K562 (cell line): ENCODE measurements around the gene PPP1R9B. TPM values are rescaled to one million over a fixed set of nuclear protein-coding genes. Genes with fewer than 3 reads are reported as not detected.
A peak's percentile ranks its signal among the peaks of the same experiment; 100 is the strongest.

Experiments
- ATAC-seq: fragments of 200-7000 bp; cut with Tn5 transposase; 3 replicates; pipeline ENCODE4 v1.9.1; 2020; ENCODE audit warnings: moderate library complexity
- BruUV-seq: library from RNA; stranded (reverse); fragments of 400-500 nt; replicated peaks from 2 replicates; lab custom pipeline; 2021; lab: Mats Ljungman, UMichigan
- CTCF ChIA-PET: fragments of 300-600 bp; formaldehyde crosslinking; extraction: SDS; loops from one replicate; lab custom pipeline; 2021; ENCODE audit warnings: low intra/inter-chr PET ratio; lab: Yijun Ruan, JAX
- POLR2A ChIA-PET: fragments of 300-600, 350-650 bp; sonication (Branson Sonifier 250); formaldehyde crosslinking; extraction: SDS; loops from one replicate; lab custom pipeline; 2021; ENCODE audit warnings: antibody characterized with exemption, inconsistent platforms; lab: Yijun Ruan, JAX
- DNase-seq, 4 experiments: peaks; one replicate each; pipeline versions ENCODE4 v3.0.0 to v3.0.0-alpha.2; 2011 to 2018; ENCODE audit warnings: low spot score in 3 of 4, mixed read lengths in 3 of 4; ENCODE audit errors: extremely low read depth in 1 of 4
- FAIRE-seq: peaks from 2 replicates; lab custom pipeline; 2011; peaks lifted over from hg19 to GRCh38; lab: Jason Lieb, UNC
- H2AFZ ChIP-seq: 2 replicates; pipeline ENCODE4 v1.6.0; 2011; ENCODE audit warnings: low read depth, low read length, control low read depth, inconsistent platforms
- H3K27ac ChIP-seq: fragments of 200-600 bp; 3 replicates; pipeline ENCODE4 v1.8.0; 2011; ENCODE audit warnings: low read depth, mild to moderate bottlenecking, control low read depth, inconsistent platforms, low read length, moderate library complexity, mixed read lengths; ENCODE audit errors: extremely low read depth
- H3K27me3 ChIP-seq, 2 experiments: fragments of 300-600 bp in 1 of 2; 2 replicates in 1 of 2; 3 replicates in 1 of 2; pipeline versions ENCODE4 v1.6.0 to v1.8.0; 2011; ENCODE audit warnings: inconsistent platforms in 2 of 2, low read length in 2 of 2, mild to moderate bottlenecking in 1 of 2, mixed read lengths in 1 of 2, moderate library complexity in 1 of 2; ENCODE audit not compliant: control insufficient read depth in 2 of 2, insufficient read depth in 2 of 2
- H3K36me3 ChIP-seq: fragments of 300-600 bp; 3 replicates; pipeline ENCODE4 v1.8.0; 2011; ENCODE audit warnings: mild to moderate bottlenecking, low read length, inconsistent platforms; ENCODE audit not compliant: control insufficient read depth, insufficient read depth
- H3K4me1 ChIP-seq, 2 experiments: fragments of 200-600 bp in 1 of 2; replicated peaks in 1 of 2; 2 replicates in 1 of 2; 3 replicates in 1 of 2; pipeline versions ENCODE4 v1.5.1 to v1.8.0; 2011; ENCODE audit warnings: inconsistent platforms in 2 of 2, low read length in 2 of 2, mild to moderate bottlenecking in 1 of 2, mixed read lengths in 1 of 2, moderate library complexity in 1 of 2; ENCODE audit not compliant: control insufficient read depth in 2 of 2, insufficient read depth in 2 of 2
- H3K4me2 ChIP-seq: 2 replicates; pipeline ENCODE4 v1.6.1; 2011; ENCODE audit warnings: low read length, control low read depth, inconsistent platforms, mixed read lengths; ENCODE audit not compliant: insufficient read depth
- H3K4me3 ChIP-seq: fragments of 200-600 bp; sonication (generic), shearing (Covaris generic); 2 replicates; pipeline ENCODE4 v1.5.1; 2016; ENCODE audit warnings: control low read depth, inconsistent platforms
- H3K79me2 ChIP-seq: fragments of 200-600 bp; 3 replicates; pipeline ENCODE4 v1.8.0; 2011; ENCODE audit warnings: low read length, inconsistent platforms; ENCODE audit not compliant: control insufficient read depth, insufficient read depth
- H3K9ac ChIP-seq, 2 experiments: 2 replicates each; pipeline versions ENCODE4 v1.6.0 to v1.6.1; 2011; ENCODE audit warnings: low read depth in 2 of 2, low read length in 2 of 2, control low read depth in 1 of 2, inconsistent platforms in 1 of 2, mild to moderate bottlenecking in 1 of 2, mixed read lengths in 1 of 2; ENCODE audit not compliant: insufficient read depth in 1 of 2
- H3K9me1 ChIP-seq: one replicate; pipeline ENCODE4 v1.6.0; 2011; ENCODE audit warnings: inconsistent platforms, mild to moderate bottlenecking, low read length, moderate library complexity; ENCODE audit not compliant: control insufficient read depth, insufficient read depth
- H3K9me3 ChIP-seq: replicated peaks from 2 replicates; pipeline ENCODE4 v1.5.1; 2011; ENCODE audit warnings: low read depth, low read length, inconsistent platforms; ENCODE audit not compliant: control insufficient read depth, insufficient read depth
- H4K20me1 ChIP-seq: replicated peaks from 2 replicates; pipeline ENCODE4 v1.6.1; 2011; ENCODE audit warnings: low read length, inconsistent platforms, mixed read lengths; ENCODE audit not compliant: control insufficient read depth, insufficient read depth
- ATF1 ChIP-seq, 2 experiments: fragments of 450-650 bp in 1 of 2; IDR thresholded peaks; 2 replicates each; pipeline ENCODE4 v1.6.1; 2016; ENCODE audit warnings: missing compliant biosample characterization in 1 of 2, missing genetic modification characterization in 1 of 2
- ETV5 ChIP-seq: sonication (generic); formaldehyde crosslinking; IDR thresholded peaks from 2 replicates; pipeline ENCODE4 v1.4.0; 2020; ENCODE audit warnings: low read depth, mild to moderate bottlenecking, missing genetic modification reagents
- GATAD2B ChIP-seq: fragments of 450-650 bp; IDR thresholded peaks from 2 replicates; pipeline ENCODE4 v1.6.1; 2017; ENCODE audit warnings: mild to moderate bottlenecking, borderline replicate concordance
- MEF2D ChIP-seq: conservative IDR thresholded peaks from 2 replicates; pipeline ENCODE4 v1.6.1; 2016; ENCODE audit warnings: low read depth, missing genetic modification characterization, missing compliant biosample characterization
- POLR2G ChIP-seq: fragments of 200-400 bp; formaldehyde crosslinking; IDR thresholded peaks from 2 replicates; pipeline ENCODE4 v1.6.1; 2017; ENCODE audit warnings: low read depth, mild to moderate bottlenecking, antibody characterized with exemption, low read length, moderate library complexity
- SAP30 ChIP-seq: fragments of 200-600 bp; sonication (generic); IDR thresholded peaks from 2 replicates; pipeline ENCODE4 v1.6.1; 2012; ENCODE audit warnings: borderline replicate concordance, low read depth, mild to moderate bottlenecking, moderate library complexity, low read length, control low read depth, inconsistent platforms; ENCODE audit not compliant: insufficient read depth, poor library complexity, severe bottlenecking
- TAF7 ChIP-seq: fragments of 450-650 bp; IDR thresholded peaks from 2 replicates; pipeline ENCODE4 v1.6.1; 2016; ENCODE audit warnings: missing genetic modification characterization, missing compliant biosample characterization
- U2AF1 ChIP-seq: fragments of 200-400 bp; formaldehyde crosslinking; optimal IDR thresholded peaks from 2 replicates; pipeline ENCODE3; 2017; ENCODE audit warnings: mild to moderate bottlenecking, low read depth, low read length, moderate library complexity
- YY1 ChIP-seq, 3 experiments: IDR thresholded peaks; 2 replicates each; pipeline ENCODE4 v1.6.1; 2011; ENCODE audit warnings: low read length in 2 of 3, mild to moderate bottlenecking in 2 of 3, moderate library complexity in 2 of 3, borderline replicate concordance in 1 of 3, control low read depth in 1 of 3, low read depth in 1 of 3; ENCODE audit not compliant: insufficient read depth in 3 of 3, insufficient replicate concordance in 2 of 3, control insufficient read depth in 1 of 3, insufficient read length in 1 of 3; ENCODE audit errors: extremely low read depth in 1 of 3
- ZNF133 ChIP-seq: fragments of 250-450 bp; sonication (Bioruptor Pico); IDR thresholded peaks from 2 replicates; pipeline ENCODE4 v1.4.0; 2020; ENCODE audit warnings: mild to moderate bottlenecking
- WGBS: fragments of 100-300 bp; shearing (Covaris generic); methylation state at CpG from one replicate; pipeline ENCODE4 v1.1.6; 2016; ENCODE audit warnings: low coverage, mixed read lengths; ENCODE audit not compliant: insufficient coverage; ENCODE audit errors: missing lambda C conversion rate; 5-methylcytosine and 5-hydroxymethylcytosine counted together
- in situ Hi-C: fragments of 300-500 bp; cut with MboI; formaldehyde crosslinking; loops from 4 replicates; pipeline ENCODE4 v1.15.0; 2018; ENCODE audit warnings: inconsistent platforms, mixed read lengths
- intact Hi-C: fragments of 100-400 bp; cut with micrococcal nuclease; formaldehyde crosslinking; loops from 2 replicates; pipeline ENCODE4 v1.14.2; 2022
- polyA plus RNA-seq, 8 experiments: library from polyadenylated mRNA; depleted of rRNA in 4 of 8; stranded (reverse) in 5 of 8; unstranded in 3 of 8; fragments of >200 nt; fragmentation: Nextera tagmentation in 2 of 8; fragmentation: Illumina TruSeq in 1 of 8; extraction: Ambion mirVana in 2 of 8; extraction: Trizol in 1 of 8; gene quantifications; 2 replicates each; pipeline versions ENCODE4 v1.2.1 to v1.2.3, GENCODE V29; 2011 to 2014; ENCODE audit warnings: inconsistent platforms in 1 of 8, missing spikeins in 1 of 8
- total RNA-seq, 7 experiments: library from RNA; depleted of rRNA in 6 of 7; stranded (reverse); fragments of >200 nt in 6 of 7; fragmentation: Illumina TruSeq in 2 of 7; extraction: Trizol in 2 of 7; gene quantifications; 2 replicates each; pipeline versions ENCODE4 v1.2.1 to v1.2.3, GENCODE V29; 2011 to 2021; ENCODE audit warnings: low replicate concordance in 1 of 7
- TF ChIP-seq, protein P1 (sequence below): conservative IDR thresholded peaks from 2 replicates; pipeline ENCODE4 v1.6.1; 2011; ENCODE audit warnings: low read depth, mild to moderate bottlenecking, low read length; ENCODE audit not compliant: control insufficient read depth
- TF ChIP-seq, protein P2 (sequence below): sonication (generic); formaldehyde crosslinking; IDR thresholded peaks from 2 replicates; pipeline ENCODE4 v1.8.0; 2022; ENCODE audit warnings: mild to moderate bottlenecking, missing genetic modification reagents
- TF ChIP-seq, protein P3 (sequence below): sonication (generic); formaldehyde crosslinking; IDR thresholded peaks from 2 replicates; pipeline ENCODE4 v1.8.1; 2023; ENCODE audit warnings: mild to moderate bottlenecking, missing genetic modification reagents

PPP1R9B gene
- total and polyA plus RNA-seq, 9 of the 15 experiments (the other 6 are each of a cell fraction or from before 2014, with no cell fraction given), result 0.10 to 63.5 (median 24.7) TPM

DNA sequence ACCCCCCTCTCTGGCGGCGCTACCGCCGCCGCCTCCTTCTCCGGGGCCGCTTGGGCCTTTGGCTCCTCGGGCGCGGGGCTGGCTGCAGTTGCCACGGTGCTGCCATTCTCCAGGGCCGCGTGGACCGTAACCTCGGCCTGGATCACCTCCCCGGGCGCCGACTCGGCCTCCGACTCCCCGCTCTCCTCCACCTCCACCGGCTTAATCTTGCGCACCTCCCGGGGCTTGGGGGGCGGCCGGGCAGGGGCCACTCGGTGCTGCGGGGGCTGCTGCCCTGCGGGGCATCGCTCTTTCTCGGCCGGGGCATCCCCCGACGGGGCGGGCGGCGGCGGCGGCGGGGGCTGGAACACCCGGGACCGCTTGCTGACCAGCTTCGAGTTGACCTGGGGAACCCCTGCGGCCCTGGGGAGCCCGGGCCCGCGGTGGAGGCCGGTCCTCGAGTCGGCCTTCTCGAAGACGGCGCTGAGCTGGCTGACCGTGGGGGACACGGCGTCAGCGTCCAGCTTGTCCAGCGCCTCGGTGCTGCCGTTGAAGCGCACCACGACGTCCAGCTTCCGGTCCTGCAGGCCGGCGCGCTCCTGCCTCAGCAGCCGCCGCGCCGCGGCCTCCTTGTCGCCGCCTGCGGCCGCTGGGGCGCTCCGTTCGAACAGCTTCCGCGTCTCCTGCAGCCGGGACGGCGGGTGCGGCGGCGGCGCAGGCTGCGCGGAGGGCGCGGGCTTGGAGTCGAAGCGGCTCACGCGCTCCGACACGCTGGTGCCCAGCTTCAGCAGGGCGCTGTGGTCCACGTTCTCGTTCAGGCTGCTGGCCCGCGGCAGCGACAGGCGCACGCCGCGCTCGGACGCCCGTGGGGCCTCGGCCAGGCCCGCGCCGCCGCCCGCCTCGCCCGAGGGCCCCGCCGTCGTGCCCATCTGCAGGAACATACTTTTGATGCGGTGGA is 792 bp downstream of the PPP1R9B start:
- H3K36me3 ChIP-seq, result peaks cover 35% of the 10 kb centered on the region
- FAIRE-seq, result no peak
- H3K9me1 ChIP-seq, result peaks cover 10% of the 10 kb centered on the region
- peak overlapping the region; percentile 67 for H3K4me3 ChIP-seq
- WGBS, result under 1% methylated on average over 83 of the region's 123 CpGs
- peak in 3 of 4 experiments; percentile 45 to 77 (median 67) for DNase-seq
- peaks cover 46 to 99% of the 10 kb centered on the region in 2 experiments for H3K4me1 ChIP-seq
- peak; percentile 42 for ATAC-seq
- H3K4me2 ChIP-seq, result peak overlapping the region; percentile 80
- peaks cover 14% of the 10 kb centered on the region for H4K20me1 ChIP-seq
- peak overlapping the region; percentile 67 to 97 for H3K9ac ChIP-seq
- in situ Hi-C loops, result no loop called here
- H3K9me3 ChIP-seq, result no peaks in the 10 kb centered on the region
- intact Hi-C loops, result no loop called here
- CTCF ChIA-PET, result no interaction called here
- TSS peak; percentile 44 for BruUV-seq
- H3K27ac ChIP-seq, result peak overlapping the region; percentile 83
- H3K79me2 ChIP-seq, result peaks cover 73% of the 10 kb centered on the region
- no peaks in the 10 kb centered on the region for H3K27me3 ChIP-seq
- H2AFZ ChIP-seq, result peak overlapping the region; percentile 47; the same call in 1 of the 2 replicates
- POLR2A ChIA-PET, result interaction anchor here (0.6 to 1.1 kb wide), 4 partner anchors 19 to 79 kb away, joined by 3 to 6 read pairs (median 4); no protein-coding TSS in a partner anchor
- TF ChIP-seq, protein P1, sequence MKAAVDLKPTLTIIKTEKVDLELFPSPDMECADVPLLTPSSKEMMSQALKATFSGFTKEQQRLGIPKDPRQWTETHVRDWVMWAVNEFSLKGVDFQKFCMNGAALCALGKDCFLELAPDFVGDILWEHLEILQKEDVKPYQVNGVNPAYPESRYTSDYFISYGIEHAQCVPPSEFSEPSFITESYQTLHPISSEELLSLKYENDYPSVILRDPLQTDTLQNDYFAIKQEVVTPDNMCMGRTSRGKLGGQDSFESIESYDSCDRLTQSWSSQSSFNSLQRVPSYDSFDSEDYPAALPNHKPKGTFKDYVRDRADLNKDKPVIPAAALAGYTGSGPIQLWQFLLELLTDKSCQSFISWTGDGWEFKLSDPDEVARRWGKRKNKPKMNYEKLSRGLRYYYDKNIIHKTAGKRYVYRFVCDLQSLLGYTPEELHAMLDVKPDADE, result peak; percentile 49; the same call in 1 of the 2 replicates
- TF ChIP-seq YY1 (IDR thresholded peaks at IDR 0.05; ENCODE audit: borderline replicate concordance in 1 of 3, control insufficient read depth in 1 of 3, extremely low read depth in 1 of 3, insufficient read depth in 3 of 3, insufficient read length in 1 of 3, insufficient replicate concordance in 2 of 3, low read depth in 1 of 3, low read length in 2 of 3) (peak in 1 of 3 experiments; percentile 30), U2AF1 (peak; percentile 34), MEF2D (tag) (no peak), GATAD2B (peak; percentile 72), SAP30 (peak; percentile 58), POLR2G (peak; percentile 78), ETV5 (CRISPR knock-in tag) (0 out of 2 replicates have a peak, but pooled peaks have one; percentile 28), ZNF133 (CRISPR knock-in tag) (no peak), ATF1 (CRISPR knock-in tag; IDR thresholded peaks at IDR 0.05) (no peak), ATF1 (tag; IDR thresholded peaks at IDR 0.05) (0 out of 2 replicates have a peak, but pooled peaks have one; percentile 31), TAF7 (tag) (no peak)
- TF ChIP-seq, protein P2, sequence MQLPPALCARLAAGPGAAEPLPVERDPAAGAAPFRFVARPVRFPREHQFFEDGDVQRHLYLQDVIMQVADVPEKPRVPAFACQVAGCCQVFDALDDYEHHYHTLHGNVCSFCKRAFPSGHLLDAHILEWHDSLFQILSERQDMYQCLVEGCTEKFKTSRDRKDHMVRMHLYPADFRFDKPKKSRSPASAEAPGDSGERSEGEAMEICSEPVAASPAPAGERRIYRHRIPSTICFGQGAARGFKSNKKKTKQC, result peak; percentile 14; the same call in 1 of the 2 replicates
- TF ChIP-seq, protein P3, sequence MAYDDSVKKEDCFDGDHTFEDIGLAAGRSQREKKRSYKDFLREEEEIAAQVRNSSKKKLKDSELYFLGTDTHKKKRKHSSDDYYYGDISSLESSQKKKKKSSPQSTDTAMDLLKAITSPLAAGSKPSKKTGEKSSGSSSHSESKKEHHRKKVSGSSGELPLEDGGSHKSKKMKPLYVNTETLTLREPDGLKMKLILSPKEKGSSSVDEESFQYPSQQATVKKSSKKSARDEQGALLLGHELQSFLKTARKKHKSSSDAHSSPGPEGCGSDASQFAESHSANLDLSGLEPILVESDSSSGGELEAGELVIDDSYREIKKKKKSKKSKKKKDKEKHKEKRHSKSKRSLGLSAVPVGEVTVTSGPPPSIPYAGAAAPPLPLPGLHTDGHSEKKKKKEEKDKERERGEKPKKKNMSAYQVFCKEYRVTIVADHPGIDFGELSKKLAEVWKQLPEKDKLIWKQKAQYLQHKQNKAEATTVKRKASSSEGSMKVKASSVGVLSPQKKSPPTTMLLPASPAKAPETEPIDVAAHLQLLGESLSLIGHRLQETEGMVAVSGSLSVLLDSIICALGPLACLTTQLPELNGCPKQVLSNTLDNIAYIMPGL, result peak; percentile 79
